ENCODE data around the gene ARPC5L. TPM values are rescaled to one million over a fixed set of nuclear protein-coding genes. Genes with fewer than 3 reads are reported as not detected.

Gene ARPC5L
- total RNA-seq, 6 experiments from 2014 or later, result 15.2 to 25.7 (median 20.6) TPM

GRCh38 chr9:124880501-124880900 is 18.6 kb downstream of the ARPC5L start:
- intact Hi-C loops (cut with DNase I), result no loop called here
- peaks cover 0 to 2% (median 0%) of the 10 kb centered on the region in 4 donors for H3K4me1 ChIP-seq
- H3K27ac ChIP-seq, result no peak overlapping the region
- ATAC-seq, result no peak
- H3K9me3 ChIP-seq, result no peaks in the 10 kb centered on the region
- peaks cover 0 to 80% (median 24%) of the 10 kb centered on the region in 4 donors for H3K36me3 ChIP-seq
- TF ChIP-seq POLR2A (IDR thresholded peaks at IDR 0.05), result no peak
- no peak for TF ChIP-seq CTCF (IDR thresholded peaks at IDR 0.05)
- WGBS (ENCODE audit: insufficient coverage, low coverage, low lambda C conversion rate, missing lambda C conversion rate), result 65% methylated on average over 6 of the region's 9 CpGs
- H3K4me3 ChIP-seq, result no peak overlapping the region
- DNase-seq, result no peak
- no peaks in the 10 kb centered on the region for H3K27me3 ChIP-seq

GRCh38 chr9:124881138-124881743 is 19.3 kb downstream of the ARPC5L start:
- H3K36me3 ChIP-seq, result peaks cover 0 to 79% (median 22%) of the 10 kb centered on the region in 4 donors
- ATAC-seq, result peak in 1 of 4 donors; percentile 11
- no peak for DNase-seq

GRCh38 chr9:124882231-124882630 is 20.3 kb downstream of the ARPC5L start:
- Histone ChIP-seq H3K9me3 (no peaks in the 10 kb centered on the region), H3K27ac (no peak overlapping the region), H3K36me3 (peaks cover 0 to 71% (median 16%) of the 10 kb centered on the region in 4 donors), H3K27me3 (no peaks in the 10 kb centered on the region), H3K4me1 (no peaks in the 10 kb centered on the region), H3K4me3 (no peak overlapping the region)
- DNase-seq, result no peak
- no peak for ATAC-seq
- 20% methylated on average over 1 of the region's 13 CpGs for WGBS (ENCODE audit: insufficient coverage, low coverage, low lambda C conversion rate, missing lambda C conversion rate)
- intact Hi-C loops (cut with DNase I), result no loop called here
- TF ChIP-seq CTCF (IDR thresholded peaks at IDR 0.05) (no peak), POLR2A (IDR thresholded peaks at IDR 0.05) (no peak)

More at GRCh38 chr9:124881138-124881743, 19.3 kb downstream of the ARPC5L start:
- H3K4me1 ChIP-seq, result no peaks in the 10 kb centered on the region
- H3K9me3 ChIP-seq, result no peaks in the 10 kb centered on the region
- no peak overlapping the region for H3K4me3 ChIP-seq
- no peak for TF ChIP-seq POLR2A (IDR thresholded peaks at IDR 0.05)
- no peak for TF ChIP-seq CTCF (IDR thresholded peaks at IDR 0.05)
- intact Hi-C loops (cut with DNase I), result no loop called here
- no peaks in the 10 kb centered on the region for H3K27me3 ChIP-seq
- WGBS (ENCODE audit: insufficient coverage, low coverage, low lambda C conversion rate, missing lambda C conversion rate), result 96% methylated on average over 3 of the region's 16 CpGs
- H3K27ac ChIP-seq, result no peak overlapping the region

DNA sequence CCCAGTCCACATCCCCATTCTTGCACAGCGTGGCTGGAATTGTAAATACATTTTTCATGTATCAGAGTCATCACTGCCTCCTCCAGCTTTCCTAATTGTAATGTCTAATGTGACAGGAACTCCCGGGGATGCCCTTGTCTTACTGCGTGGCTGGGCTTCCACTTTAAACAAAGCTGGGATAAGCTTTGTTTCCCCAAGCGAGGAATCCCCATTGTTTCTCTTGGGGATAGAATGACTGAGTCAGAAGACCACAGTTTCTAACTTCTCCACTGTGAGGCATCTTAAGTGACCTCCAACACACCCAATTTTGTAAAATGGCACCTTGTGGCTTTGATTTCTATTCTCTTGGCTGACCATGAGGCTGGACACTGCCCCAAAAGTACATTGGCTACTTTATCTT is 22.4 kb downstream of the ARPC5L start:
- 78% methylated on average over 4 of the region's 4 CpGs for WGBS (ENCODE audit: insufficient coverage, low coverage, low lambda C conversion rate, missing lambda C conversion rate)
- H3K36me3 ChIP-seq, result peaks cover 0 to 71% (median 10%) of the 10 kb centered on the region in 4 donors
- no peaks in the 10 kb centered on the region for H3K4me1 ChIP-seq
- DNase-seq (no peak), ATAC-seq (no peak)
- no peaks in the 10 kb centered on the region for H3K9me3 ChIP-seq
- no peaks in the 10 kb centered on the region for H3K27me3 ChIP-seq
- no peak overlapping the region for H3K4me3 ChIP-seq
- no peak overlapping the region for H3K27ac ChIP-seq
- TF ChIP-seq POLR2A (IDR thresholded peaks at IDR 0.05) (no peak), CTCF (IDR thresholded peaks at IDR 0.05) (no peak)
- intact Hi-C loops (cut with DNase I), result no loop called here

Measured in right lobe of liver (tissue), 6 donors.